Mesendoderm (in vitro differentiated cells): ENCODE measurements around the gene CNIH2. TPM values are rescaled to one million over a fixed set of nuclear protein-coding genes. Genes with fewer than 3 reads are reported as not detected.

Source experiments
- DNase-seq: peaks from one replicate; pipeline ENCODE4 v3.0.0; 2013
- H2AK5ac ChIP-seq: 2 replicates; pipeline ENCODE4 v1.6.1; 2013; ENCODE audit warnings: low read length, inconsistent platforms
- H2BK120ac ChIP-seq: 2 replicates; pipeline ENCODE4 v1.6.1; 2013; ENCODE audit warnings: low read depth, mild to moderate bottlenecking, low read length, moderate library complexity, mixed read lengths
- H2BK15ac ChIP-seq: replicated peaks from 2 replicates; pipeline ENCODE4 v1.6.1; 2013; ENCODE audit warnings: low read depth, mild to moderate bottlenecking, moderate library complexity
- H2BK5ac ChIP-seq: 2 replicates; pipeline ENCODE4 v1.6.1; 2013; ENCODE audit warnings: low read length, inconsistent platforms
- H3K18ac ChIP-seq: 2 replicates; pipeline ENCODE4 v1.6.1; 2013; ENCODE audit warnings: mild to moderate bottlenecking, low read length, mixed read lengths
- H3K23ac ChIP-seq: one replicate; pipeline ENCODE4 v1.6.1; 2013; ENCODE audit warnings: low read length
- H3K27ac ChIP-seq: 2 replicates; pipeline ENCODE4 v1.5.1; 2013; ENCODE audit warnings: low read depth, mild to moderate bottlenecking, inconsistent platforms, low read length, moderate library complexity
- H3K27me3 ChIP-seq: 2 replicates; pipeline ENCODE4 v1.6.1; 2013; ENCODE audit warnings: low read length, control low read depth, mild to moderate bottlenecking, inconsistent platforms; ENCODE audit not compliant: insufficient read depth, poor library complexity
- H3K36me3 ChIP-seq: 2 replicates; pipeline ENCODE4 v1.6.1; 2013; ENCODE audit warnings: low read length, inconsistent platforms; ENCODE audit not compliant: control insufficient read depth, insufficient read depth
- H3K4ac ChIP-seq: one replicate; pipeline ENCODE4 v1.6.1; 2013; ENCODE audit warnings: low read depth, mild to moderate bottlenecking, low read length, moderate library complexity
- H3K4me1 ChIP-seq: 2 replicates; pipeline ENCODE4 v1.6.1; 2013; ENCODE audit warnings: low read depth, low read length, inconsistent platforms; ENCODE audit not compliant: control insufficient read depth
- H3K4me2 ChIP-seq: 2 replicates; pipeline ENCODE4 v1.6.1; 2013; ENCODE audit warnings: low read length
- H3K4me3 ChIP-seq: 2 replicates; pipeline ENCODE4 v1.5.1; 2013; ENCODE audit warnings: mild to moderate bottlenecking, low read length
- H3K56ac ChIP-seq: one replicate; pipeline ENCODE4 v1.6.1; 2013; ENCODE audit warnings: low read length
- H3K79me1 ChIP-seq: 2 replicates; pipeline ENCODE4 v1.6.1; 2013; ENCODE audit warnings: low read length, inconsistent platforms
- H3K79me2 ChIP-seq: 2 replicates; pipeline ENCODE4 v1.6.1; 2013; ENCODE audit warnings: mild to moderate bottlenecking, low read length; ENCODE audit not compliant: control insufficient read depth, insufficient read depth
- H3K9ac ChIP-seq: 2 replicates; pipeline ENCODE4 v1.6.1; 2013; ENCODE audit warnings: low read length, inconsistent platforms
- H4K5ac ChIP-seq: one replicate; pipeline ENCODE4 v1.6.1; 2013; ENCODE audit warnings: low read length
- H4K8ac ChIP-seq: one replicate; pipeline ENCODE4 v1.6.1; 2013; ENCODE audit warnings: low read depth, mild to moderate bottlenecking, control low read depth, low read length, moderate library complexity
- WGBS: extraction: QIAGEN DNeasy Blood & Tissue Kit; methylation state at CpG from one replicate; pipeline ENCODE4 v1.1.7; 2013; ENCODE audit warnings: low lambda C conversion rate, missing lambda C conversion rate; ENCODE audit not compliant: insufficient coverage; ENCODE audit errors: extremely low coverage; 5-methylcytosine and 5-hydroxymethylcytosine counted together
- polyA plus RNA-seq, 2 experiments: library from polyadenylated mRNA; stranded (reverse); fragments of 200-250 nt; gene quantifications; one replicate each; pipeline ENCODE4 v1.2.3, GENCODE V29; 2013

CNIH2 gene
- 7.9 TPM for polyA plus RNA-seq (2013, experiment 1 of 2)
- polyA plus RNA-seq (2013, experiment 2 of 2) = 7.0 TPM

- Histone ChIP-seq H3K4ac (no peak within 1 kb of the TSS), H3K27me3 (no peaks in the 10 kb centered on the region), H4K8ac (no peak within 1 kb of the TSS), H3K4me1 (no peaks in the 10 kb centered on the region), H3K4me3 (no peak within 1 kb of the TSS), H3K23ac (no peak within 1 kb of the TSS), H3K9ac (peak within 1 kb of the TSS; percentile 65), H3K56ac (peak within 1 kb of the TSS; percentile 83), H3K79me2 (no peaks in the 10 kb centered on the region), H3K18ac (peak within 1 kb of the TSS; percentile 22), H2BK5ac (no peak within 1 kb of the TSS), H3K27ac (no peak within 1 kb of the TSS), H3K4me2 (peak within 1 kb of the TSS; percentile 54), H3K79me1 (no peaks in the 10 kb centered on the region), H3K36me3 (peaks cover 9% of the 10 kb centered on the region), H4K5ac (no peak within 1 kb of the TSS), H2BK120ac (no peak within 1 kb of the TSS), H2AK5ac (peak within 1 kb of the TSS; percentile 24), H2BK15ac (no peak within 1 kb of the TSS)
- WGBS = no CpG with 5 or more reads among the region's 84 CpGs
- peak; percentile 57 for DNase-seq
Observed at GRCh38 chr11:66277471-66278362, at the start of gene CNIH2. Gene CNIH2, plus strand, starts transcription at chr11:66278175. Its CDS starts 282 bp downstream, at chr11:66278457.

GRCh38 chr11:66228521-66228920, 49.5 kb upstream of the CNIH2 start:
- no peak overlapping the region for H3K4me3 ChIP-seq
- no CpG with 5 or more reads among the region's 6 CpGs for WGBS
- H3K9ac ChIP-seq = no peak overlapping the region
- no peak overlapping the region for H3K27ac ChIP-seq
- H2BK120ac ChIP-seq = no peak overlapping the region
- no peak overlapping the region for H4K5ac ChIP-seq
- no peak overlapping the region for H3K18ac ChIP-seq
- H2AK5ac ChIP-seq = no peak overlapping the region
- peak; percentile 72 for DNase-seq
- no peak overlapping the region for H2BK15ac ChIP-seq
- H3K56ac ChIP-seq = no peak overlapping the region
- H3K79me1 ChIP-seq = no peaks in the 10 kb centered on the region
- no peaks in the 10 kb centered on the region for H3K4me1 ChIP-seq
- H3K79me2 ChIP-seq = no peaks in the 10 kb centered on the region
- no peak overlapping the region for H2BK5ac ChIP-seq
- H4K8ac ChIP-seq = no peak overlapping the region
- H3K4me2 ChIP-seq = no peak overlapping the region
- no peak overlapping the region for H3K23ac ChIP-seq
- H3K36me3 ChIP-seq = peaks cover 12% of the 10 kb centered on the region
- no peaks in the 10 kb centered on the region for H3K27me3 ChIP-seq
- no peak overlapping the region for H3K4ac ChIP-seq

GRCh38 chr11:66230156-66230555, 47.8 kb upstream of the CNIH2 start:
- H3K79me2 ChIP-seq = no peaks in the 10 kb centered on the region
- H2BK15ac ChIP-seq = no peak overlapping the region
- peaks cover 9% of the 10 kb centered on the region for H3K36me3 ChIP-seq
- H3K4me2 ChIP-seq = no peak overlapping the region
- no peak overlapping the region for H4K8ac ChIP-seq
- H3K56ac ChIP-seq = no peak overlapping the region
- H3K4me3 ChIP-seq = no peak overlapping the region
- H2AK5ac ChIP-seq = no peak overlapping the region
- H3K9ac ChIP-seq = no peak overlapping the region
- no peak overlapping the region for H4K5ac ChIP-seq
- DNase-seq = no peak
- H3K4me1 ChIP-seq = no peaks in the 10 kb centered on the region
- no peak overlapping the region for H3K18ac ChIP-seq
- WGBS = no CpG with 5 or more reads among the region's 6 CpGs
- no peak overlapping the region for H3K4ac ChIP-seq
- H2BK5ac ChIP-seq = no peak overlapping the region
- no peak overlapping the region for H2BK120ac ChIP-seq
- H3K79me1 ChIP-seq = no peaks in the 10 kb centered on the region
- H3K27me3 ChIP-seq = no peaks in the 10 kb centered on the region
- H3K27ac ChIP-seq = no peak overlapping the region
- H3K23ac ChIP-seq = no peak overlapping the region

DNA sequence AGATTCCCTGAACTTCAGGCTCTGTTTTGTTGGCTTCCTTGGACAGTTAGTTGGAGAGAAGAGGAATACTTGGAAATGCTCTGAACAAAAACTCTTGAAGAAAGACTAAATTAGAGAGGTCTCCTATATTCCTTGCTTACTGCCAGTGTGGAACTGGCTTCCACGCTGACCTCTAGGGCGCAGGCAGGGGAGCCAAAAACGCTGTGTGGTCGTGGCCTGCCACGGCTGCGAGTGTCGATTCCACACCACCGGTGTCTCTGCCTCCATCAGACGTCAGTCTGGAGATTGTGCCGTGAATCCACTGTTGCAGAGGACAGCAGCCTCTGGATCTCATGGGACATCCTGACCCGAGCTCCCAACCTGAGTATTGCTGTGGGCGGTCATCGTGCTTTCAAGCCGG, 47.0 kb upstream of the CNIH2 start:
- Histone ChIP-seq H3K56ac (no peak overlapping the region), H3K4me3 (no peak overlapping the region), H3K23ac (no peak overlapping the region), H3K4me1 (no peaks in the 10 kb centered on the region), H3K79me1 (no peaks in the 10 kb centered on the region), H3K27me3 (no peaks in the 10 kb centered on the region), H2AK5ac (no peak overlapping the region), H3K36me3 (peaks cover 9% of the 10 kb centered on the region), H3K4ac (no peak overlapping the region), H3K4me2 (no peak overlapping the region), H2BK5ac (no peak overlapping the region), H4K8ac (no peak overlapping the region), H2BK15ac (no peak overlapping the region), H2BK120ac (no peak overlapping the region), H3K18ac (no peak overlapping the region), H3K79me2 (no peaks in the 10 kb centered on the region), H4K5ac (no peak overlapping the region), H3K27ac (no peak overlapping the region), H3K9ac (no peak overlapping the region)
- no peak for DNase-seq
- no CpG with 5 or more reads among the region's 14 CpGs for WGBS

DNA sequence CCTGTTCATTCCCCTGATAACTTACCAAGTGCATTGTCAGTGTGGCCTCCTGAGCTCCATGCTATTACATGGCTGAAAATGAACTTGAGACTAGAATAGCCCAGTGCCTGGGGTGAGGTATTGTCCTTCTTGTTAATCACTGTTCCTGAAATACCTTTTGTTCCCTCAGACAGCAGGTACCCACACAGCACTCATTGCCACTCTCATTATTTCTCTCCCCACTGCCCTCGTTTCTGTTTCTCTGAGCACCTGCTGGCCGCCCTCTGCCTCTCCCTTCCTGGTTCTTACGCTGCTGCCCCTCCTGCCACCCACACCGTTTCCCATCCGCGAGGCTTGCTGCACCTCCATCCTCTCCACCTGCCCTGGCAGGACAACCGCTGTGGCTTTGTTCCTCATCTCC, 46.4 kb upstream of the CNIH2 start:
- Histone ChIP-seq H3K18ac (no peak overlapping the region), H2AK5ac (no peak overlapping the region), H3K56ac (no peak overlapping the region), H3K23ac (no peak overlapping the region), H2BK15ac (no peak overlapping the region), H3K4me3 (no peak overlapping the region), H3K36me3 (peaks cover 9% of the 10 kb centered on the region), H2BK120ac (no peak overlapping the region), H3K79me1 (no peaks in the 10 kb centered on the region), H4K8ac (no peak overlapping the region), H3K27me3 (no peaks in the 10 kb centered on the region), H3K4ac (no peak overlapping the region), H3K27ac (no peak overlapping the region), H2BK5ac (no peak overlapping the region), H3K4me1 (no peaks in the 10 kb centered on the region), H3K79me2 (no peaks in the 10 kb centered on the region), H3K9ac (no peak overlapping the region), H4K5ac (no peak overlapping the region), H3K4me2 (no peak overlapping the region)
- no peak for DNase-seq
- no CpG with 5 or more reads among the region's 7 CpGs for WGBS
